Common myeloid progenitor, CD34-positive (primary cell): ENCODE data around the gene PPAT.
"Not testable (repeated sequence)": the region's sequence is repeated elsewhere in the genome, so short reads cannot be mapped to it uniquely, and the experiment has no call there.

Source experiments
- CTCF ChIA-PET: fragments of 350-600 bp; sonication (Branson Sonifier 250); formaldehyde crosslinking; loops from one replicate; lab custom pipeline; 2021; ENCODE audit warnings: antibody characterized with exemption; lab: Charles Lee
- POLR2A ChIA-PET: fragments of 350-600 bp; sonication (Branson Sonifier 250); formaldehyde crosslinking; loops from one replicate; lab custom pipeline; 2021; ENCODE audit warnings: antibody characterized with exemption; lab: Charles Lee
- DNase-seq, 3 donors: peaks; one replicate each; pipeline versions ENCODE4 v3.0.0 to v3.0.0-alpha.2; 2013
- H3K27ac ChIP-seq, 2 experiments: 1 replicate in 1 of 2; 2 replicates in 1 of 2; pipeline ENCODE4 v1.7.0; 2013; ENCODE audit warnings: inconsistent platforms in 2 of 2, low read length in 2 of 2, mild to moderate bottlenecking in 2 of 2, low read depth in 1 of 2, moderate library complexity in 1 of 2; ENCODE audit not compliant: severe bottlenecking in 2 of 2, insufficient read depth in 1 of 2, poor library complexity in 1 of 2
- H3K27me3 ChIP-seq, 5 experiments: replicated peaks in 2 of 5; 1 replicate in 3 of 5; 2 replicates in 2 of 5; pipeline versions ENCODE4 v1.6.1 to v1.7.0; 2013; ENCODE audit warnings: low read length in 4 of 5, mild to moderate bottlenecking in 2 of 5, moderate library complexity in 2 of 5, inconsistent platforms in 1 of 5; ENCODE audit not compliant: insufficient read depth in 5 of 5, control insufficient read depth in 4 of 5
- H3K36me3 ChIP-seq, 4 experiments: 1 replicate in 2 of 4; 2 replicates in 2 of 4; pipeline versions ENCODE4 v1.6.1 to v1.7.0; 2013; ENCODE audit warnings: low read length in 3 of 4, control low read depth in 1 of 4, mild to moderate bottlenecking in 1 of 4; ENCODE audit not compliant: control insufficient read depth in 4 of 4, insufficient read depth in 4 of 4
- H3K4me1 ChIP-seq, 4 experiments: 1 replicate in 3 of 4; 2 replicates in 1 of 4; pipeline versions ENCODE4 v1.6.1 to v1.7.1; 2013; ENCODE audit warnings: low read length in 3 of 4, mild to moderate bottlenecking in 3 of 4, control low read depth in 1 of 4, inconsistent platforms in 1 of 4, moderate library complexity in 1 of 4; ENCODE audit not compliant: control insufficient read depth in 4 of 4, insufficient read depth in 4 of 4; ENCODE audit errors: control extremely low read depth in 1 of 4
- H3K4me3 ChIP-seq, 7 experiments: 1 replicate in 4 of 7; 2 replicates in 3 of 7; pipeline versions ENCODE4 v1.5.1 to v1.7.0; 2013; ENCODE audit warnings: mild to moderate bottlenecking in 7 of 7, low read length in 6 of 7, moderate library complexity in 6 of 7, inconsistent platforms in 2 of 7, low read depth in 2 of 7, control low read depth in 1 of 7; ENCODE audit not compliant: insufficient read depth in 4 of 7, control insufficient read depth in 1 of 7; ENCODE audit errors: extremely low read depth in 1 of 7
- H3K9me3 ChIP-seq, 5 experiments: 1 replicate in 4 of 5; 2 replicates in 1 of 5; pipeline versions ENCODE4 v1.6.1 to v1.7.1; 2013; ENCODE audit warnings: low read length in 4 of 5, mild to moderate bottlenecking in 2 of 5, inconsistent platforms in 1 of 5, low read depth in 1 of 5, moderate library complexity in 1 of 5; ENCODE audit not compliant: control insufficient read depth in 4 of 5, insufficient read depth in 2 of 5; ENCODE audit errors: control extremely low read depth in 1 of 5
- WGBS: methylation state at CpG from one replicate; pipeline ENCODE4 v1.1.5; 2013; ENCODE audit not compliant: insufficient coverage; 5-methylcytosine and 5-hydroxymethylcytosine counted together

The PPAT gene

DNA sequence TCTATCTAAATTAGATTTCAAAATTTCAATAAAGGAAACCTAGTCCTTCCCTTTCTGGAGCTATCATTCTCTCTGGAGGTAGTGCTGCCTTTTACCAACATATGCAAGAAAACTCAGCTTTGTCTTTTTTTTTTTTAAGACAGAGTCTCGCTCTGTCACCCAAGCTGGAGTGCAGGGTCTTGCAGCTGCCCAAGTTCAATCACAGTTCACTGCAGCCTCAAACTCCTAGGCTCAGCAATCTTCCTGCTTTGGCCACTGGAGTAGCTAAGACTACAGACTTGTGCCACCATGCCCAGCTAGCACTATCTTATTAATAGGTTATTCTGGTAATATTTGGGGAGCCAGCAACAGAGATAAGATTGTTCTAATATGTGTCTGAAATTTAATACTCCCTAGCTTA lies 60.5 kb downstream of the PPAT start:
- POLR2A ChIA-PET: no interaction called here
- Histone ChIP-seq H3K27ac (no peak overlapping the region), H3K9me3 (no peaks in the 10 kb centered on the region), H3K27me3 (no peaks in the 10 kb centered on the region), H3K4me1 (peaks cover 0 to 4% (median 0%) of the 10 kb centered on the region in 4 experiments), H3K36me3 (peaks cover 4 to 21% (median 6%) of the 10 kb centered on the region in 4 experiments), H3K4me3 (no peak overlapping the region)
- no CpG with 5 or more reads among the region's 1 CpG for WGBS
- no peak for DNase-seq
- CTCF ChIA-PET: no interaction called here

DNA sequence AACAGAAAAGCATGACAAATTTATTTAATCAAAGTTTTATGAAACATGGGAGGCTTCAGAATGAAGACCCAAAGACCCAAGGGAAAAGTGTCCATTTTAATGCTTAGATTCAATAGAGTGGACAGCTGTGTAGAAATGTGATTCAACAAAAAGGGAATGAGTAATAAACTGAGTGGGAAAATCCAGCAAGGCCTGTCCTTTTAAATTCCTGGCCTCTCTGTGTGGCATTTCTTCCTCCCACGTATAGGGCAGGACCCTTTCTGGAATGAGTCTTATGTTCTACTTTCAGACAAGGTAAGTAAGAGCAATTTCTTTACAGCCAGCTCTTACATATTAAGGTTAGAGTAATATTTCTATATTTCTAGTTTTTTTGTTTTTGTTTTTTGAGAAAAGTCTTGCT lies 62.6 kb downstream of the PPAT start:
- Histone ChIP-seq H3K4me1 (peaks cover 0 to 4% (median 0%) of the 10 kb centered on the region in 4 experiments), H3K27me3 (no peaks in the 10 kb centered on the region), H3K4me3 (no peak overlapping the region), H3K36me3 (peaks cover 6 to 33% (median 9%) of the 10 kb centered on the region in 4 experiments), H3K27ac (no peak overlapping the region), H3K9me3 (no peaks in the 10 kb centered on the region)
- ChIA-PET CTCF (no interaction called here), POLR2A (interaction anchor here (0.6 kb wide), 1 partner anchor 92 kb away, joined by 3 read pairs; no protein-coding TSS in a partner anchor)
- DNase-seq: no peak
- WGBS: no CpG with 5 or more reads among the region's 1 CpG

DNA sequence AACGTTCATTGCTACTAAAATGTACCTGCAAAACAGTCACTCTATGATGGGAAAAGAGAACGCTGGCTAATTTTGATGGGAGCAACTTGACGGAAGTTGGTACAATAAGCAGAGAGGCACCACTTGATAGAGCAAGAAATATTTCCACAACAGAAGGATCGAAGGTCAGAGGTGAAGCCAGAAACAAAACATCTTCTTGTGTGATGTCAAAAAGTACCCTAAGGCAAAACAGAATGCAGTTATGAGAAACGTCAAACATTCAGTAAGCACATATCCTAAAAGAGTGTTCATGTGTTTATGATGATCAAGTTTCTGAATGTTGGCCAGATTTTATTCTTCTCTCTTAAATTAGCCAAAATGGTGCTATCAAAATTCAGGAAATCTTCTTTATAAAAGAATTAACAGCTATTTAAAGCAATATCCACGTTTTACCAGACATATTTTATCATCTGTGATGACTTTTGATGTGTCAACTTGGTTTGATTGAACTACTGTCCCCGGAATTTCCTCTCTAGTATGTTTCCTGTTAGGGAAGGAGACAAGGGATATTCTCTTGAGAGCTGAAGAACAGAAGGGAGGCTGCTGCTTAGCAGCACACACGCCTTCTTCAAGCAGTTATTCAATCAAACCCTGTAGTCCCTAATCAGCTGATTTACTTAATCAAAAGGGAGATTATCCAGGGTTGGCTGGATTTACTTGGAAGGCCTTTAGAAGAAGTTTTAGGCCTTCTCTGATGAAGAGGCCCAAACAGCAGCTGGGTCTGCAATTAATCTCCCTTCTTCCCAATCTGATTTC lies 63.8 kb downstream of the PPAT start:
- H3K27ac ChIP-seq: no peak overlapping the region
- ChIA-PET CTCF (interaction anchor here (0.6 kb wide), 1 partner anchor 208 kb away, joined by 3 read pairs; no protein-coding TSS in a partner anchor), POLR2A (no interaction called here)

DNA sequence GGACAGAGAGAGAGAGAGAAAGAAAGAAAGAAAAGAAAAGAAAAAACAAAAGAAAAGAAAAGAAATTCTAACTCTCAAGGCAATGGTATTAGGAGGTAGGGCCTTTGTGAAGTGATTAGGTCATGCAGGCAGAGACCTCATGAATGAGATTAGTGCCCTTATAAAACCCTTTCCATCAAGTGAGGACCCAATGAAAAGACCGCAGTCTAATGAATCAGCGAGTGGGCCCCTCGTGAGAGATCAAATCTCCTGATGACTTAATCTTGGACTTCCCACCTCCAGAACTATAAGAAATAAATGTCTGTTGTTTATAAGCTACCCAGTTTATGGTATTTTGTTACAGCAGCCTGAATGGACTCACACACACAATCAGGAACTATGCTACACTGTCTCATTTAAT lies 65.0 kb downstream of the PPAT start:
- Histone ChIP-seq H3K4me3 (no peak overlapping the region), H3K4me1 (peaks cover 0 to 4% (median 0%) of the 10 kb centered on the region in 4 experiments), H3K36me3 (peaks cover 3 to 28% (median 9%) of the 10 kb centered on the region in 4 experiments), H3K9me3 (no peaks in the 10 kb centered on the region), H3K27ac (no peak overlapping the region), H3K27me3 (no peaks in the 10 kb centered on the region)
- CTCF ChIA-PET: no interaction called here
- no peak for DNase-seq
- POLR2A ChIA-PET: no interaction called here
- WGBS: no CpG with 5 or more reads among the region's 3 CpGs

More for the DNA sequence above, 63.8 kb downstream of the PPAT start:
- Histone ChIP-seq H3K4me1 (peaks cover 0 to 4% (median 0%) of the 10 kb centered on the region in 4 experiments), H3K36me3 (peaks cover 6 to 33% (median 9%) of the 10 kb centered on the region in 4 experiments), H3K9me3 (no peaks in the 10 kb centered on the region), H3K27me3 (no peaks in the 10 kb centered on the region), H3K4me3 (no peak overlapping the region)
- no peak for DNase-seq
- 53% methylated on average over 3 of the region's 8 CpGs for WGBS

DNA sequence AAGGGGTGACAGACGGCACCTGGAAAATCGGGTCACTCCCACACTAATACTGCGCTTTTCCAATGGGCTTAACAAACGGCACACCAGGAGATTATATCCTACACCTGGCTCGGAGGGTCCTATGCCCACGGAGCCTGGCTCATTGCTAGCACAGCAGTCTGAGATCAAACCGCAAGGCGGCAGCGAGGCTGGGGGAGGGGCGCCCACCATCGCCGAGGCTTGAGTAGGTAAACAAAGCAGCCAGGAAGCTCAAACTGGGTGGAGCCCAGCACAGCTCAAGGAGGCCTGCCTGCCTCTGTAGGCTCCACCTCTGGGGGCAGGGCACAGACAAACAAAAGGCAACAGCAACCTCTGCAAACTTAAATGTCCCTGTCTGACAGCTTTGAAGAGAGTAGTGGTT lies 72.4 kb downstream of the PPAT start:
- peaks cover 0 to 14% (median 6%) of the 10 kb centered on the region in 5 experiments for H3K9me3 ChIP-seq
- peaks cover 0 to 24% (median 7%) of the 10 kb centered on the region in 4 experiments for H3K36me3 ChIP-seq
- H3K4me1 ChIP-seq, H3K27me3 ChIP-seq, POLR2A ChIA-PET, CTCF ChIA-PET, H3K27ac ChIP-seq, H3K4me3 ChIP-seq, DNase-seq: not testable (repeated sequence)
- WGBS: 98% methylated on average over 9 of the region's 12 CpGs

DNA sequence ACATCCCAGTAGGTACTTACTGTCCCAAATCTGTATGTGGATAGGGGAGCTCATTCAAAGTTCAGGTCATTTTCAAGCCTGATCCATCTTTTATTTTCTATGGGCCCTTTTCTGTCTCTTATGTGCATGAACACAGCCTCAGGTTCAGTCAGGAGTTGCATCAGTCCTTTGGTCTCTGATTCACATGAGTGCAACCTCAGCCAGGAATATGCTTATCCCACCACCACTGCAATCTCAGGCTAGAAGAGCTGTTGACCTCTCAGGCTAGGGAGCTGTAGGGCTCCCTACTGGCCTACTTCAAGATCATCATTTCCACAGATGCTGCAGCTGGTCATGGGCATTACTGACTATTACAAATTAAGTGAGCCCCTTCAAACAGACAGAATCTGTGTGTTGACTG lies 75.3 kb downstream of the PPAT start:
- Histone ChIP-seq H3K4me3 (no peak overlapping the region), H3K27me3 (no peaks in the 10 kb centered on the region), H3K4me1 (no peaks in the 10 kb centered on the region), H3K36me3 (peaks cover 6 to 35% (median 8%) of the 10 kb centered on the region in 4 experiments), H3K9me3 (peaks cover 0 to 14% (median 8%) of the 10 kb centered on the region in 5 experiments), H3K27ac (no peak overlapping the region)
- ChIA-PET CTCF (no interaction called here), POLR2A (no interaction called here)
- DNase-seq: no peak

DNA sequence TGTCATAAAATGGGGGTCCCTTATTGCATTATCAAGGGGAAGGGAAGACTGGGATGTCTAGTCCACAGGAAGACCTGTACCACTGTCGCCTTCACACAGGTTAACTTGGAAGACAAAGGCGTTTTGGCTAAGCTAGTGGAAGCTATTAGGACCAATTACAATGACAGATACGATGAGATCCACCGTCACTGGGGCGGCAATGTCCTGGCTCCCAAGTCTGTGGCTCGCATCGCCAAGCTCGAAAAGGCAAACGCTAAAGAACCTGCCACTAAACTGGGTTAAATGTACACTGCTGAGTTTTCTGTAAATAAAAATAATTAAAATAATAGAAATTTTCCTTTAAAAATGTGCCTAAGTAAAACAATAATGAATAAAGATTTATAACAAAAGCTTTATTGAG lies 78.8 kb downstream of the PPAT start:
- ChIA-PET POLR2A (no interaction called here), CTCF (interaction anchor here (1.8 kb wide), 1 partner anchor 9 kb away, joined by 5 read pairs; no protein-coding TSS in a partner anchor)
- H3K36me3 ChIP-seq: peaks cover 8 to 41% (median 9%) of the 10 kb centered on the region in 4 experiments
- no peak overlapping the region for H3K4me3 ChIP-seq
- H3K27ac ChIP-seq: no peak overlapping the region
- no peaks in the 10 kb centered on the region for H3K27me3 ChIP-seq
- no peak for DNase-seq
- no peaks in the 10 kb centered on the region for H3K4me1 ChIP-seq
- 100% methylated on average over 5 of the region's 9 CpGs for WGBS
- peaks cover 0 to 6% (median 0%) of the 10 kb centered on the region in 5 experiments for H3K9me3 ChIP-seq
